BLaER1 treated with 17β-estradiol and CSF1 and Interleukin-3, amounts not matched to agents 10 nM and 100 nM (cell line): ENCODE measurements around the gene HYCC1.

ENCODE experiments used
- H3K27ac ChIP-seq, 11 experiments: shearing (Covaris generic); formaldehyde crosslinking; 2 replicates each; pipeline ENCODE4 v1.8.1; 2022
- H3K27me3 ChIP-seq, 11 experiments: shearing (Covaris generic); formaldehyde crosslinking; 2 replicates each; pipeline ENCODE4 v1.8.1; 2022
- H3K36me3 ChIP-seq, 11 experiments: shearing (Covaris generic); formaldehyde crosslinking; 2 replicates each; pipeline ENCODE4 v1.8.1; 2022
- H3K4me1 ChIP-seq, 10 experiments: shearing (Covaris generic); formaldehyde crosslinking; 2 replicates each; pipeline ENCODE4 v1.8.1; 2022
- H3K4me2 ChIP-seq, 11 experiments: shearing (Covaris generic); formaldehyde crosslinking; 2 replicates each; pipeline ENCODE4 v1.8.1; 2022
- H3K4me3 ChIP-seq, 10 experiments: shearing (Covaris generic); formaldehyde crosslinking; 2 replicates each; pipeline ENCODE4 v1.8.1; 2022
- H3K9ac ChIP-seq, 11 experiments: shearing (Covaris generic); formaldehyde crosslinking; 2 replicates each; pipeline ENCODE4 v1.8.1; 2022
- H3K9me3 ChIP-seq, 11 experiments: shearing (Covaris generic); formaldehyde crosslinking; replicated peaks in 1 of 11; 2 replicates each; pipeline ENCODE4 v1.8.1; 2022
- H4K20me1 ChIP-seq, 11 experiments: shearing (Covaris generic); formaldehyde crosslinking; 2 replicates each; pipeline ENCODE4 v1.8.1; 2022
- Cebpa-rat ChIP-seq, 11 experiments: shearing (Covaris generic); IDR thresholded peaks; 2 replicates each; pipeline ENCODE4 v1.8.1; 2022

The HYCC1 gene

GRCh38 chr7:23011222-23011924 is 2.6 kb downstream of the HYCC1 start:
- Histone ChIP-seq H3K27me3 (no peaks in the 10 kb centered on the region), H3K27ac (no peak overlapping the region), H3K4me1 (peaks cover 16 to 66% (median 41%) of the 10 kb centered on the region in 10 experiments), H3K4me2 (peak overlapping the region; percentile 38 to 93 (median 87)), H4K20me1 (peaks cover 0 to 65% (median 35%) of the 10 kb centered on the region in 11 experiments; a peak in 16 of 22 replicates), H3K9me3 (peaks cover 0 to 9% (median 0%) of the 10 kb centered on the region in 11 experiments; a peak in 4 of 22 replicates), H3K9ac (no peak overlapping the region), H3K4me3 (peak overlapping the region in 2 of 10 experiments; percentile 26 to 94; a peak in 5 of 20 replicates), H3K36me3 (no peaks in the 10 kb centered on the region)
- no peak for TF ChIP-seq Cebpa-rat (IDR thresholded peaks at IDR 0.05)

- no peak for TF ChIP-seq Cebpa-rat (IDR thresholded peaks at IDR 0.05)
- no peaks in the 10 kb centered on the region for H3K36me3 ChIP-seq
- no peaks in the 10 kb centered on the region; a peak in 2 of 22 replicates for H3K9me3 ChIP-seq
- peaks cover 0 to 85% (median 35%) of the 10 kb centered on the region in 11 experiments; a peak in 16 of 22 replicates for H4K20me1 ChIP-seq
- no peaks in the 10 kb centered on the region for H3K27me3 ChIP-seq
- no peak overlapping the region for H3K27ac ChIP-seq
- peak overlapping the region in 5 of 11 experiments; percentile 12 to 93 (median 90); a peak in 7 of 22 replicates for H3K4me2 ChIP-seq
- H3K9ac ChIP-seq = no peak overlapping the region
- no peak overlapping the region for H3K4me3 ChIP-seq
- peaks cover 16 to 46% (median 32%) of the 10 kb centered on the region in 10 experiments for H3K4me1 ChIP-seq
These were observed 4.6 kb downstream of the HYCC1 start for GRCh38 chr7:23009303-23009702.

- Histone ChIP-seq H4K20me1 (peaks cover 0 to 89% (median 12%) of the 10 kb centered on the region in 11 experiments; a peak in 12 of 22 replicates), H3K9me3 (no peaks in the 10 kb centered on the region; a peak in 2 of 22 replicates), H3K36me3 (no peaks in the 10 kb centered on the region), H3K4me3 (no peak overlapping the region), H3K9ac (no peak overlapping the region), H3K27ac (no peak overlapping the region), H3K4me2 (no peak overlapping the region), H3K27me3 (no peaks in the 10 kb centered on the region), H3K4me1 (peaks cover 0 to 11% (median 2%) of the 10 kb centered on the region in 10 experiments; a peak in 6 of 20 replicates)
- TF ChIP-seq Cebpa-rat (IDR thresholded peaks at IDR 0.05) = no peak
These were observed 9.7 kb downstream of the HYCC1 start for GRCh38 chr7:23004247-23004520.

GRCh38 chr7:23003505-23004246 is 10.3 kb downstream of the HYCC1 start:
- no peak overlapping the region for H3K4me2 ChIP-seq
- no peaks in the 10 kb centered on the region; a peak in 2 of 22 replicates for H3K9me3 ChIP-seq
- TF ChIP-seq Cebpa-rat (IDR thresholded peaks at IDR 0.05) = no peak
- H3K36me3 ChIP-seq = no peaks in the 10 kb centered on the region
- no peaks in the 10 kb centered on the region for H3K27me3 ChIP-seq
- no peak overlapping the region for H3K9ac ChIP-seq
- no peak overlapping the region for H3K27ac ChIP-seq
- no peak overlapping the region for H3K4me3 ChIP-seq
- H3K4me1 ChIP-seq = peaks cover 0 to 11% (median 2%) of the 10 kb centered on the region in 10 experiments; a peak in 7 of 20 replicates
- H4K20me1 ChIP-seq = peaks cover 0 to 89% (median 15%) of the 10 kb centered on the region in 11 experiments; a peak in 13 of 22 replicates

GRCh38 chr7:23002698-23003097 is 11.2 kb downstream of the HYCC1 start:
- Histone ChIP-seq H3K9me3 (no peaks in the 10 kb centered on the region; a peak in 2 of 22 replicates), H3K4me3 (no peak overlapping the region), H4K20me1 (peaks cover 0 to 90% (median 17%) of the 10 kb centered on the region in 11 experiments; a peak in 13 of 22 replicates), H3K27me3 (no peaks in the 10 kb centered on the region), H3K27ac (no peak overlapping the region), H3K9ac (no peak overlapping the region), H3K4me2 (no peak overlapping the region), H3K36me3 (peaks cover 0 to 3% (median 0%) of the 10 kb centered on the region in 11 experiments; a peak in 2 of 22 replicates), H3K4me1 (peaks cover 0 to 20% (median 2%) of the 10 kb centered on the region in 10 experiments; a peak in 7 of 20 replicates)
- TF ChIP-seq Cebpa-rat (IDR thresholded peaks at IDR 0.05) = no peak

- H3K4me1 ChIP-seq = peaks cover 0 to 29% (median 2%) of the 10 kb centered on the region in 10 experiments; a peak in 7 of 20 replicates
- H4K20me1 ChIP-seq = peaks cover 0 to 88% (median 17%) of the 10 kb centered on the region in 11 experiments; a peak in 13 of 22 replicates
- no peak overlapping the region for H3K27ac ChIP-seq
- no peak for TF ChIP-seq Cebpa-rat (IDR thresholded peaks at IDR 0.05)
- H3K27me3 ChIP-seq = no peaks in the 10 kb centered on the region
- H3K9ac ChIP-seq = no peak overlapping the region
- H3K36me3 ChIP-seq = peaks cover 0 to 8% (median 0%) of the 10 kb centered on the region in 11 experiments; a peak in 2 of 22 replicates
- no peaks in the 10 kb centered on the region; a peak in 2 of 22 replicates for H3K9me3 ChIP-seq
- H3K4me2 ChIP-seq = peak overlapping the region in 4 of 11 experiments; percentile 11 to 38 (median 20); a peak in 4 of 22 replicates
- no peak overlapping the region for H3K4me3 ChIP-seq
These were observed 12.3 kb downstream of the HYCC1 start for GRCh38 chr7:23001610-23002009.

- peaks cover 0 to 30% (median 2%) of the 10 kb centered on the region in 10 experiments; a peak in 7 of 20 replicates for H3K4me1 ChIP-seq
- peaks cover 0 to 10% (median 0%) of the 10 kb centered on the region in 11 experiments; a peak in 3 of 22 replicates for H3K36me3 ChIP-seq
- H4K20me1 ChIP-seq = peaks cover 0 to 90% (median 17%) of the 10 kb centered on the region in 11 experiments; a peak in 13 of 22 replicates
- H3K9ac ChIP-seq = no peak overlapping the region
- no peak overlapping the region for H3K4me3 ChIP-seq
- no peak for TF ChIP-seq Cebpa-rat (IDR thresholded peaks at IDR 0.05)
- no peaks in the 10 kb centered on the region; a peak in 1 of 22 replicates for H3K9me3 ChIP-seq
- H3K4me2 ChIP-seq = no peak overlapping the region
- H3K27me3 ChIP-seq = no peaks in the 10 kb centered on the region
- H3K27ac ChIP-seq = no peak overlapping the region
These were observed 13.2 kb downstream of the HYCC1 start for GRCh38 chr7:23000597-23001360.

GRCh38 chr7:22998519-22998896 is 15.4 kb downstream of the HYCC1 start:
- peaks cover 0 to 15% (median 0%) of the 10 kb centered on the region in 11 experiments; a peak in 4 of 22 replicates for H3K9me3 ChIP-seq
- H3K4me2 ChIP-seq = peak overlapping the region in 3 of 11 experiments; percentile 25 to 58 (median 27); a peak in 5 of 22 replicates
- H3K4me1 ChIP-seq = peaks cover 0 to 30% (median 2%) of the 10 kb centered on the region in 10 experiments; a peak in 7 of 20 replicates
- no peak overlapping the region for H3K9ac ChIP-seq
- no peak overlapping the region for H3K4me3 ChIP-seq
- no peak for TF ChIP-seq Cebpa-rat (IDR thresholded peaks at IDR 0.05)
- H3K27me3 ChIP-seq = no peaks in the 10 kb centered on the region
- H3K36me3 ChIP-seq = peaks cover 0 to 21% (median 0%) of the 10 kb centered on the region in 11 experiments; a peak in 5 of 22 replicates
- H3K27ac ChIP-seq = no peak overlapping the region
- H4K20me1 ChIP-seq = peaks cover 0 to 94% (median 17%) of the 10 kb centered on the region in 11 experiments; a peak in 13 of 22 replicates
